Activated T-helper 17 cell treated with anti-CD3 and anti-CD28 coated beads, Interleukin-2, amount 50 U/mL, for 72 hours (primary cell): Measurements from ENCODE around the gene KIR2DL4. TPM values are rescaled to one million over a fixed set of nuclear protein-coding genes. Genes with fewer than 3 reads are reported as not detected.

Experiments
- total RNA-seq, 2 donors: library from RNA; stranded (reverse); gene quantifications; one replicate each; pipeline ENCODE4 v1.2.3, GENCODE V29; 2022

Gene KIR2DL4
- total RNA-seq, 2 donors from 2014 or later, result not detected

Other genes starting within 250 kb of the KIR2DL4 start
- not detected for gene LILRA2, start 229.8 kb upstream of the KIR2DL4 start, total RNA-seq
- not detected for gene LILRA1, start 210.0 kb upstream of the KIR2DL4 start, total RNA-seq
- under 1 TPM in 1 of 2 donors, not detected in 1; 0.37 TPM for gene LILRB1, start 173.1 kb upstream of the KIR2DL4 start, total RNA-seq
- not detected for gene LILRB4, start 140.6 kb upstream of the KIR2DL4 start, total RNA-seq
- gene KIR3DL3, start 79.2 kb upstream of the KIR2DL4 start, total RNA-seq, result not detected
- not detected for gene KIR2DL3, start 65.1 kb upstream of the KIR2DL4 start, total RNA-seq
- not detected for gene KIR2DL1, start 33.8 kb upstream of the KIR2DL4 start, total RNA-seq
- not detected for gene KIR3DL1, start 12.9 kb downstream of the KIR2DL4 start, total RNA-seq
- gene KIR2DS4, start 29.1 kb downstream of the KIR2DL4 start, total RNA-seq, result not detected
- gene KIR3DL2, start 46.8 kb downstream of the KIR2DL4 start, total RNA-seq, result 1 to 10 TPM in 1 of 2 donors, under 1 TPM in 1; 0.85 to 2.2 TPM
- not detected for gene FCAR, start 70.6 kb downstream of the KIR2DL4 start, total RNA-seq
- gene NCR1, start 102.5 kb downstream of the KIR2DL4 start, total RNA-seq, result not detected
- gene NLRP7, start 143.9 kb downstream of the KIR2DL4 start, total RNA-seq, result not detected
- gene NLRP2, start 162.8 kb downstream of the KIR2DL4 start, total RNA-seq, result 1 to 10 TPM; 2.9 to 6.1 TPM
- gene GP6, start 234.7 kb downstream of the KIR2DL4 start, total RNA-seq, result under 1 TPM; 0.13 to 0.69 TPM